ENCODE data around the gene TRIO.

The TRIO gene

GRCh38 chr5:14444161-14444560 lies 301.0 kb downstream of the TRIO start:
- H3K4me1 ChIP-seq (ENCODE audit: control insufficient read depth, insufficient read depth, low read length): peaks cover 57% of the 10 kb centered on the region
- ChIA-PET CTCF (interaction anchor here (0.7 to 0.9 kb wide), 3 partner anchors 230 to 627 kb away, joined by 3 to 4 read pairs (median 3); no protein-coding TSS in a partner anchor), POLR2A (interaction anchor here (0.8 kb wide), 1 partner anchor 16 kb away, joined by 3 read pairs; no protein-coding TSS in a partner anchor)
- H3K9me3 ChIP-seq (ENCODE audit: control insufficient read depth, insufficient read depth, low read depth, low read length): no peaks in the 10 kb centered on the region
- H3K27ac ChIP-seq (ENCODE audit: extremely low read depth, low read depth, low read length): peak overlapping the region; percentile 34; the same call in 1 of the 2 replicates
- H3K36me3 ChIP-seq (ENCODE audit: control insufficient read depth in 2 of 2, insufficient read depth in 1 of 2, low read length in 2 of 2): peaks cover 0 to 5% of the 10 kb centered on the region in 2 experiments; a peak in 1 of 3 replicates
- H3K4me3 ChIP-seq (ENCODE audit: low read depth, low read length): no peak overlapping the region
- no peak for TF ChIP-seq KLF1 (tag by site-specific recombination; IDR thresholded peaks at IDR 0.05)
- TF ChIP-seq ZNF843 (tag by site-specific recombination; IDR thresholded peaks at IDR 0.05): no peak
- no peak for TF ChIP-seq ZNF664 (tag by site-specific recombination; IDR thresholded peaks at IDR 0.05)
- TF ChIP-seq ZNF2 (tag by site-specific recombination; IDR thresholded peaks at IDR 0.05): no peak
- TF ChIP-seq ZNF211 (tag by site-specific recombination; IDR thresholded peaks at IDR 0.05; ENCODE audit: low read depth): no peak
- TF ChIP-seq ZBTB26 (tag by site-specific recombination; optimal IDR thresholded peaks at IDR 0.05): no peak
- no peak for TF ChIP-seq SCRT2 (tag by site-specific recombination; IDR thresholded peaks at IDR 0.05)
- TF ChIP-seq OVOL3 (tag by site-specific recombination; IDR thresholded peaks at IDR 0.05): no peak
- TF ChIP-seq PBX3 (CRISPR knock-in tag; IDR thresholded peaks at IDR 0.05): no peak
- TF ChIP-seq SALL2 (tag by site-specific recombination; IDR thresholded peaks at IDR 0.05; ENCODE audit: borderline replicate concordance): no peak
- TF ChIP-seq ZNF362 (tag by site-specific recombination; IDR thresholded peaks at IDR 0.05): no peak

GRCh38 chr5:14445013-14445412 lies 301.9 kb downstream of the TRIO start:
- Histone ChIP-seq H3K4me3 (ENCODE audit: low read depth, low read length) (no peak overlapping the region), H3K27ac (ENCODE audit: extremely low read depth, low read depth, low read length) (no peak overlapping the region), H3K4me1 (ENCODE audit: control insufficient read depth, insufficient read depth, low read length) (peaks cover 54% of the 10 kb centered on the region), H3K36me3 (ENCODE audit: control insufficient read depth in 2 of 2, insufficient read depth in 1 of 2, low read length in 2 of 2) (peaks cover 0 to 5% of the 10 kb centered on the region in 2 experiments; a peak in 1 of 3 replicates), H3K9me3 (ENCODE audit: control insufficient read depth, insufficient read depth, low read depth, low read length) (no peaks in the 10 kb centered on the region)
- TF ChIP-seq BCL6B (tag by site-specific recombination; IDR thresholded peaks at IDR 0.05) (no peak), ZFP41 (tag by site-specific recombination; IDR thresholded peaks at IDR 0.05; ENCODE audit: borderline replicate concordance) (no peak), SALL2 (tag by site-specific recombination; IDR thresholded peaks at IDR 0.05; ENCODE audit: borderline replicate concordance) (no peak), IKZF3 (tag by site-specific recombination; IDR thresholded peaks at IDR 0.05) (peak; percentile 72; the same call in 1 of the 2 replicates), ZNF311 (tag by site-specific recombination; IDR thresholded peaks at IDR 0.05; ENCODE audit: borderline replicate concordance) (no peak), GLI4 (tag by site-specific recombination; IDR thresholded peaks at IDR 0.05) (no peak), ZNF350 (tag by site-specific recombination; IDR thresholded peaks at IDR 0.05) (no peak)
- TF ChIP-seq, protein P1, sequence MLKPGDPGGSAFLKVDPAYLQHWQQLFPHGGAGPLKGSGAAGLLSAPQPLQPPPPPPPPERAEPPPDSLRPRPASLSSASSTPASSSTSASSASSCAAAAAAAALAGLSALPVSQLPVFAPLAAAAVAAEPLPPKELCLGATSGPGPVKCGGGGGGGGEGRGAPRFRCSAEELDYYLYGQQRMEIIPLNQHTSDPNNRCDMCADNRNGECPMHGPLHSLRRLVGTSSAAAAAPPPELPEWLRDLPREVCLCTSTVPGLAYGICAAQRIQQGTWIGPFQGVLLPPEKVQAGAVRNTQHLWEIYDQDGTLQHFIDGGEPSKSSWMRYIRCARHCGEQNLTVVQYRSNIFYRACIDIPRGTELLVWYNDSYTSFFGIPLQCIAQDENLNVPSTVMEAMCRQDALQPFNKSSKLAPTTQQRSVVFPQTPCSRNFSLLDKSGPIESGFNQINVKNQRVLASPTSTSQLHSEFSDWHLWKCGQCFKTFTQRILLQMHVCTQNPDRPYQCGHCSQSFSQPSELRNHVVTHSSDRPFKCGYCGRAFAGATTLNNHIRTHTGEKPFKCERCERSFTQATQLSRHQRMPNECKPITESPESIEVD (tag by site-specific recombination; IDR thresholded peaks at IDR 0.05): peak; percentile 35; the same call in 1 of the 2 replicates
- ChIA-PET POLR2A (interaction anchor here (0.6 kb wide), 1 partner anchor 72 kb away, joined by 3 read pairs; no protein-coding TSS in a partner anchor), CTCF (no interaction called here)
